Gastrocnemius medialis (tissue), 4 donors: ENCODE results near the gene PPFIBP1. TPM values are rescaled to one million over a fixed set of nuclear protein-coding genes. Genes with fewer than 3 reads are reported as not detected.

Experiments
- ATAC-seq, 2 donors: fragments of 150-250 bp; one replicate each; pipeline ENCODE4 v1.9.1; 2016
- DNase-seq, 2 donors: peaks; one replicate each; pipeline ENCODE4 v3.0.0-alpha.2; 2019
- H3K27ac ChIP-seq, 4 donors: fragments of 200-600 bp; sonication (generic); 1 replicate in 1 of 4; 2 replicates in 3 of 4; pipeline ENCODE4 v1.5.1; 2016 to 2018; ENCODE audit warnings: mild to moderate bottlenecking in 2 of 4, moderate library complexity in 1 of 4
- H3K27me3 ChIP-seq, 3 donors: fragments of 200-600 bp; sonication (generic) in 2 of 3; 1 replicate in 1 of 3; 2 replicates in 2 of 3; pipeline versions ENCODE4 v1.5.1 to v1.6.0; 2016 to 2019; ENCODE audit warnings: mild to moderate bottlenecking in 1 of 3, moderate library complexity in 1 of 3
- H3K36me3 ChIP-seq, 2 donors: fragments of 200-600 bp; sonication (generic) in 1 of 2; one replicate each; pipeline ENCODE4 v1.5.1; 2017 to 2018
- H3K4me1 ChIP-seq, 2 donors: fragments of 200-600 bp; sonication (generic) in 1 of 2; one replicate each; pipeline ENCODE4 v1.5.1; 2016 to 2017; ENCODE audit warnings: mild to moderate bottlenecking in 2 of 2
- H3K4me3 ChIP-seq, 4 donors: fragments of 200-600 bp; sonication (generic) in 3 of 4; 1 replicate in 1 of 4; 2 replicates in 3 of 4; pipeline ENCODE4 v1.5.1; 2016 to 2019; ENCODE audit warnings: mild to moderate bottlenecking in 2 of 4
- H3K9me3 ChIP-seq, 3 donors: fragments of 200-600 bp; sonication (generic) in 2 of 3; 1 replicate in 1 of 3; 2 replicates in 2 of 3; pipeline ENCODE4 v1.5.1; 2016 to 2019
- POLR2A ChIP-seq, 2 donors: fragments of 450-650 bp; IDR thresholded peaks; one replicate each; pipeline ENCODE4 v1.6.1; 2017; ENCODE audit warnings: antibody characterized with exemption in 2 of 2, mild to moderate bottlenecking in 2 of 2, moderate library complexity in 2 of 2
- in situ Hi-C, 4 donors: fragments of 200-750 bp; cut with MboI; loops; one replicate each; pipeline versions ENCODE4 v1.15.0 to v1.8.0; 2017; ENCODE audit warnings: low sequenced_read_pairs in 4 of 4
- intact Hi-C: fragments of 100-400 bp; cut with DNase I; formaldehyde crosslinking; loops from one replicate; pipeline ENCODE4 v1.15.1; 2023; ENCODE audit warnings: low total_unique reads
- total RNA-seq, 4 donors: library from RNA; depleted of rRNA; stranded (reverse); fragments of >200 nt; gene quantifications; one replicate each; pipeline versions ENCODE4 v1.1.0 to v1.2.3, GENCODE V29; 2016
- TF ChIP-seq, protein P1 (sequence below), 5 experiments: fragments of 450-650 bp in 3 of 5; fragments of 200-600 bp in 2 of 5; sonication (generic) in 2 of 5; IDR thresholded peaks in 4 of 5; conservative IDR thresholded peaks in 1 of 5; 1 replicate in 4 of 5; 2 replicates in 1 of 5; pipeline ENCODE4 v1.5.1; 2016 to 2019; ENCODE audit warnings: antibody characterized with exemption in 5 of 5, mild to moderate bottlenecking in 3 of 5, moderate library complexity in 3 of 5

Gene PPFIBP1
- total RNA-seq, 4 donors from 2014 or later, result 18.3 to 33.2 (median 27.4) TPM

- ATAC-seq (no peak), DNase-seq (no peak)
Measured at GRCh38 chr12:27524839-27525753, 1.1 kb downstream of the PPFIBP1 start.

DNA sequence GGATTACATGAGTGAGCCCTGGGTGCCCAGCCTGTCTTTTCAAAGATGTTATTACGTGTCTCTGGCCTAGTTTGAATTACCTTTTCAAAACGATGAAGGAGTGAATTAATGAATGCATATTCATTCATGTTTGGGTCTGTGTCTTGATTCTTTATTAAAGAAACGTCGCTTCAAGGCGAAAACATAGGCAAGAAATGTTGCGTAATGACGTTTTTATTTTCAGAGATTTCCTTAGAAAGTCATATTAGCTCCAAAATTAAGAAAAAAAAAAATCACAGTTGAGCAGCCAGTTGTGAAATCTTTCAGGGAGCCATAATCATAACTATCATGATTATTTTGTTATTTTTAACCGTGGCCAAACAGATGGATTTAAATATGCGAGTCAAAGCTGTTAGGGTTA, 3.5 kb downstream of the PPFIBP1 start:
- in situ Hi-C loops, result no loop called here
- Histone ChIP-seq H3K4me3 (no peak overlapping the region), H3K9me3 (no peaks in the 10 kb centered on the region), H3K27ac (no peak overlapping the region), H3K36me3 (no peaks in the 10 kb centered on the region), H3K27me3 (no peaks in the 10 kb centered on the region), H3K4me1 (peaks cover 21 to 38% of the 10 kb centered on the region in 2 donors)
- DNase-seq (no peak), ATAC-seq (no peak)
- no peak for TF ChIP-seq POLR2A (IDR thresholded peaks at IDR 0.05)
- TF ChIP-seq, protein P1, sequence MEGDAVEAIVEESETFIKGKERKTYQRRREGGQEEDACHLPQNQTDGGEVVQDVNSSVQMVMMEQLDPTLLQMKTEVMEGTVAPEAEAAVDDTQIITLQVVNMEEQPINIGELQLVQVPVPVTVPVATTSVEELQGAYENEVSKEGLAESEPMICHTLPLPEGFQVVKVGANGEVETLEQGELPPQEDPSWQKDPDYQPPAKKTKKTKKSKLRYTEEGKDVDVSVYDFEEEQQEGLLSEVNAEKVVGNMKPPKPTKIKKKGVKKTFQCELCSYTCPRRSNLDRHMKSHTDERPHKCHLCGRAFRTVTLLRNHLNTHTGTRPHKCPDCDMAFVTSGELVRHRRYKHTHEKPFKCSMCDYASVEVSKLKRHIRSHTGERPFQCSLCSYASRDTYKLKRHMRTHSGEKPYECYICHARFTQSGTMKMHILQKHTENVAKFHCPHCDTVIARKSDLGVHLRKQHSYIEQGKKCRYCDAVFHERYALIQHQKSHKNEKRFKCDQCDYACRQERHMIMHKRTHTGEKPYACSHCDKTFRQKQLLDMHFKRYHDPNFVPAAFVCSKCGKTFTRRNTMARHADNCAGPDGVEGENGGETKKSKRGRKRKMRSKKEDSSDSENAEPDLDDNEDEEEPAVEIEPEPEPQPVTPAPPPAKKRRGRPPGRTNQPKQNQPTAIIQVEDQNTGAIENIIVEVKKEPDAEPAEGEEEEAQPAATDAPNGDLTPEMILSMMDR (IDR thresholded peaks at IDR 0.05 in 4 of 5, conservative IDR thresholded peaks at IDR 0.05 in 1 of 5), result no peak
- intact Hi-C loops, result loop anchor here (10.0 kb wide), 2 partner anchors 513 to 593 kb away; partner anchors contain the start of genes FGFR1OP2, INTS13 and TM7SF3

More at GRCh38 chr12:27524839-27525753, 1.1 kb downstream of the PPFIBP1 start:
- Histone ChIP-seq H3K27ac (peak overlapping the region; percentile 83 to 90 (median 87)), H3K4me3 (peak overlapping the region; percentile 64 to 85 (median 74)), H3K9me3 (no peaks in the 10 kb centered on the region), H3K27me3 (no peaks in the 10 kb centered on the region), H3K36me3 (no peaks in the 10 kb centered on the region), H3K4me1 (peaks cover 12 to 16% of the 10 kb centered on the region in 2 donors)
- in situ Hi-C loops (no loop called here), intact Hi-C loops (loop anchor here (2.0 to 10.0 kb wide), 6 partner anchors 24 to 590 kb away; partner anchors contain the start of genes FGFR1OP2, INTS13 and TM7SF3)
- no peak for TF ChIP-seq POLR2A (IDR thresholded peaks at IDR 0.05)
- TF ChIP-seq, protein P1 (IDR thresholded peaks at IDR 0.05 in 4 of 5, conservative IDR thresholded peaks at IDR 0.05 in 1 of 5), result no peak

- intact Hi-C loops (loop anchor here (10.0 kb wide), 2 partner anchors 514 to 594 kb away; partner anchors contain the start of genes FGFR1OP2, INTS13 and TM7SF3), in situ Hi-C loops (no loop called here)
- TF ChIP-seq, protein P1 (IDR thresholded peaks at IDR 0.05 in 4 of 5, conservative IDR thresholded peaks at IDR 0.05 in 1 of 5), result no peak
- TF ChIP-seq POLR2A (IDR thresholded peaks at IDR 0.05), result no peak
- no peak overlapping the region for H3K27ac ChIP-seq
- H3K9me3 ChIP-seq, result no peaks in the 10 kb centered on the region
- ATAC-seq (no peak), DNase-seq (no peak)
- no peaks in the 10 kb centered on the region for H3K36me3 ChIP-seq
- H3K27me3 ChIP-seq, result no peaks in the 10 kb centered on the region
- no peak overlapping the region for H3K4me3 ChIP-seq
- peaks cover 15 to 34% of the 10 kb centered on the region in 2 donors for H3K4me1 ChIP-seq
Measured at GRCh38 chr12:27528788-27529187, 4.8 kb downstream of the PPFIBP1 start.

- ATAC-seq (no peak), DNase-seq (no peak)
- intact Hi-C loops, result loop anchor here (10.0 kb wide), 1 partner anchor 286 kb away; the partner anchor contains the start of gene STK38L
- no peak overlapping the region for H3K27ac ChIP-seq
- H3K4me1 ChIP-seq, result peaks cover 23 to 40% of the 10 kb centered on the region in 2 donors
- no peaks in the 10 kb centered on the region for H3K36me3 ChIP-seq
- no peak overlapping the region for H3K4me3 ChIP-seq
- H3K9me3 ChIP-seq, result no peaks in the 10 kb centered on the region
- no peaks in the 10 kb centered on the region for H3K27me3 ChIP-seq
- TF ChIP-seq, protein P1 (IDR thresholded peaks at IDR 0.05 in 4 of 5, conservative IDR thresholded peaks at IDR 0.05 in 1 of 5), result no peak
- TF ChIP-seq POLR2A (IDR thresholded peaks at IDR 0.05), result no peak
- in situ Hi-C loops, result no loop called here
Measured at GRCh38 chr12:27530157-27530922, 6.3 kb downstream of the PPFIBP1 start.
